Naive thymus-derived CD8-positive, alpha-beta T cell (primary cell): ENCODE results near the gene ST7. TPM values are rescaled to one million over a fixed set of nuclear protein-coding genes. Genes with fewer than 3 reads are reported as not detected.

Experiments used
- ATAC-seq, 2 donors: fragments of 150-1000 bp; cut with Tn5 transposase in 1 of 2; sonication (Bioruptor Pico), chemical (Tn5 transposase) in 1 of 2; 1 replicate in 1 of 2; 2 replicates in 1 of 2; pipeline ENCODE4 v1.10.0; 2021; ENCODE audit warnings: mild to moderate bottlenecking in 2 of 2, moderate library complexity in 2 of 2
- POLR2A ChIA-PET: fragments of 350-600 bp; sonication (Branson Sonifier 250); formaldehyde crosslinking; loops from one replicate; lab custom pipeline; 2021; ENCODE audit warnings: antibody characterized with exemption; lab: Charles Lee
- DNase-seq, 10 donors: peaks; one replicate each; pipeline versions ENCODE4 v3.0.0 to v3.0.0-alpha.2; 2020 to 2022
- H3K27ac Mint-ChIP-seq, 10 donors: one replicate each; pipeline ENCODE4 v1.8.0; 2020 to 2022; ENCODE audit warnings: mild to moderate bottlenecking in 10 of 10, mixed read lengths in 10 of 10, moderate library complexity in 4 of 10, inconsistent platforms in 1 of 10
- H3K27me3 Mint-ChIP-seq, 5 donors: one replicate each; pipeline ENCODE4 v1.8.0; 2021 to 2022; ENCODE audit warnings: mixed read lengths in 5 of 5
- H3K36me3 Mint-ChIP-seq, 3 donors: one replicate each; pipeline ENCODE4 v1.8.0; 2020 to 2022; ENCODE audit warnings: mixed read lengths in 3 of 3, mild to moderate bottlenecking in 2 of 3, inconsistent platforms in 1 of 3
- H3K4me1 Mint-ChIP-seq, 4 donors: one replicate each; pipeline ENCODE4 v1.8.0; 2021 to 2022; ENCODE audit warnings: mixed read lengths in 4 of 4
- H3K4me3 Mint-ChIP-seq, 10 donors: one replicate each; pipeline ENCODE4 v1.8.0; 2020 to 2022; ENCODE audit warnings: mild to moderate bottlenecking in 10 of 10, mixed read lengths in 10 of 10, moderate library complexity in 6 of 10, inconsistent platforms in 1 of 10
- H3K9me3 Mint-ChIP-seq, 9 donors: one replicate each; pipeline ENCODE4 v1.8.0; 2020 to 2022; ENCODE audit warnings: mixed read lengths in 9 of 9, mild to moderate bottlenecking in 3 of 9, inconsistent platforms in 1 of 9, moderate library complexity in 1 of 9
- polyA plus RNA-seq, 3 donors: library from polyadenylated mRNA; unstranded; fragments of 300-500 nt; fragmentation: Illumina TruSeq; gene quantifications; one replicate each; pipeline ENCODE4 v1.2.3, GENCODE V29; 2021
- total RNA-seq, 8 experiments: library from RNA in 2 of 8; stranded (reverse) in 2 of 8; gene quantifications; one replicate each; pipeline ENCODE4 v1.2.3 and lab custom pipeline; 2021 to 2026

Gene ST7
- total and polyA plus RNA-seq, 5 experiments from 2014 or later: 1.3 to 5.3 (median 3.0) TPM

GRCh38 chr7:117143580-117143979 is 190.3 kb downstream of the ST7 start:
- POLR2A ChIA-PET: no interaction called here
- H3K4me3 Mint-ChIP-seq: no peak overlapping the region
- H3K27ac Mint-ChIP-seq: no peak overlapping the region
- DNase-seq: no peak
- H3K27me3 Mint-ChIP-seq: no peaks in the 10 kb centered on the region
- H3K4me1 Mint-ChIP-seq: peaks cover 0 to 3% (median 0%) of the 10 kb centered on the region in 4 donors
- peaks cover under 1 to 9% (median 4%) of the 10 kb centered on the region in 3 donors for H3K36me3 Mint-ChIP-seq
- ATAC-seq: no peak
- H3K9me3 Mint-ChIP-seq: no peaks in the 10 kb centered on the region

- no peaks in the 10 kb centered on the region for H3K9me3 Mint-ChIP-seq
- ATAC-seq (no peak), DNase-seq (no peak)
- no peak overlapping the region for H3K4me3 Mint-ChIP-seq
- POLR2A ChIA-PET: no interaction called here
- peaks cover 2 to 9% (median 4%) of the 10 kb centered on the region in 3 donors for H3K36me3 Mint-ChIP-seq
- H3K27me3 Mint-ChIP-seq: peaks cover 0 to 3% (median 0%) of the 10 kb centered on the region in 5 donors
- H3K4me1 Mint-ChIP-seq: peaks cover 0 to 3% (median 0%) of the 10 kb centered on the region in 4 donors
- H3K27ac Mint-ChIP-seq: no peak overlapping the region
Measured at GRCh38 chr7:117145333-117145732, 192.0 kb downstream of the ST7 start.

- no peak for DNase-seq
- Mint-ChIP-seq H3K4me1 (peaks cover 0 to 6% (median 0%) of the 10 kb centered on the region in 4 donors), H3K27me3 (peaks cover 0 to 10% (median 3%) of the 10 kb centered on the region in 5 donors)
Measured at GRCh38 chr7:117146059-117146458, 192.8 kb downstream of the ST7 start.

GRCh38 chr7:117146511-117146910 is 193.2 kb downstream of the ST7 start:
- no peak for DNase-seq
- H3K27me3 Mint-ChIP-seq: peaks cover 0 to 10% (median 5%) of the 10 kb centered on the region in 5 donors
- POLR2A ChIA-PET: no interaction called here
- no peak overlapping the region for H3K4me3 Mint-ChIP-seq
- H3K27ac Mint-ChIP-seq: no peak overlapping the region
- H3K36me3 Mint-ChIP-seq: peaks cover 2 to 9% (median 7%) of the 10 kb centered on the region in 3 donors
- H3K4me1 Mint-ChIP-seq: peaks cover 0 to 6% (median 0%) of the 10 kb centered on the region in 4 donors
- ATAC-seq: no peak
- no peaks in the 10 kb centered on the region for H3K9me3 Mint-ChIP-seq

More at GRCh38 chr7:117146059-117146458, 192.8 kb downstream of the ST7 start:
- Mint-ChIP-seq H3K27ac (no peak overlapping the region), H3K4me3 (no peak overlapping the region), H3K9me3 (no peaks in the 10 kb centered on the region), H3K36me3 (peaks cover 2 to 9% (median 6%) of the 10 kb centered on the region in 3 donors)
- ATAC-seq: no peak
- POLR2A ChIA-PET: no interaction called here

- Mint-ChIP-seq H3K9me3 (no peaks in the 10 kb centered on the region), H3K27ac (no peak overlapping the region), H3K4me3 (no peak overlapping the region), H3K4me1 (peaks cover 0 to 6% (median 0%) of the 10 kb centered on the region in 4 donors), H3K27me3 (peaks cover 0 to 10% (median 5%) of the 10 kb centered on the region in 5 donors), H3K36me3 (peaks cover 2 to 5% (median 2%) of the 10 kb centered on the region in 3 donors)
- no peak for DNase-seq
- POLR2A ChIA-PET: no interaction called here
- ATAC-seq: no peak
Measured at GRCh38 chr7:117148971-117149370, 195.7 kb downstream of the ST7 start.

GRCh38 chr7:117149692-117150091 is 196.4 kb downstream of the ST7 start:
- H3K27me3 Mint-ChIP-seq: peaks cover 0 to 10% (median 5%) of the 10 kb centered on the region in 5 donors
- H3K9me3 Mint-ChIP-seq: no peaks in the 10 kb centered on the region
- peaks cover 2 to 5% (median 2%) of the 10 kb centered on the region in 3 donors for H3K36me3 Mint-ChIP-seq
- H3K4me3 Mint-ChIP-seq: no peak overlapping the region
- ATAC-seq: no peak
- peaks cover 0 to 6% (median 0%) of the 10 kb centered on the region in 4 donors for H3K4me1 Mint-ChIP-seq
- DNase-seq: no peak
- no peak overlapping the region for H3K27ac Mint-ChIP-seq
- POLR2A ChIA-PET: no interaction called here

GRCh38 chr7:117152213-117153007 is 199.1 kb downstream of the ST7 start:
- Mint-ChIP-seq H3K4me1 (peaks cover 0 to 2% (median 0%) of the 10 kb centered on the region in 4 donors), H3K9me3 (no peaks in the 10 kb centered on the region), H3K4me3 (no peak overlapping the region), H3K27me3 (peaks cover 0 to 10% (median 5%) of the 10 kb centered on the region in 5 donors), H3K36me3 (peaks cover 2 to 5% (median 2%) of the 10 kb centered on the region in 3 donors), H3K27ac (no peak overlapping the region)
- no peak for DNase-seq
- ATAC-seq: no peak
- POLR2A ChIA-PET: no interaction called here

GRCh38 chr7:117153016-117153545 is 199.8 kb downstream of the ST7 start:
- peaks cover 2 to 5% (median 2%) of the 10 kb centered on the region in 3 donors for H3K36me3 Mint-ChIP-seq
- H3K4me1 Mint-ChIP-seq: peaks cover 0 to 2% (median 0%) of the 10 kb centered on the region in 4 donors
- no peak for ATAC-seq
- no peak overlapping the region for H3K4me3 Mint-ChIP-seq
- POLR2A ChIA-PET: no interaction called here
- no peak overlapping the region for H3K27ac Mint-ChIP-seq
- DNase-seq: no peak
- H3K27me3 Mint-ChIP-seq: peaks cover 0 to 10% (median 5%) of the 10 kb centered on the region in 5 donors
- no peaks in the 10 kb centered on the region for H3K9me3 Mint-ChIP-seq

GRCh38 chr7:117154721-117155120 is 201.4 kb downstream of the ST7 start:
- no peaks in the 10 kb centered on the region for H3K9me3 Mint-ChIP-seq
- POLR2A ChIA-PET: no interaction called here
- no peak for DNase-seq
- no peak for ATAC-seq
- H3K27ac Mint-ChIP-seq: no peak overlapping the region
- H3K4me1 Mint-ChIP-seq: peaks cover 0 to 2% (median 0%) of the 10 kb centered on the region in 4 donors
- H3K27me3 Mint-ChIP-seq: peaks cover 0 to 10% (median 5%) of the 10 kb centered on the region in 5 donors
- peaks cover 0 to 5% (median 2%) of the 10 kb centered on the region in 3 donors for H3K36me3 Mint-ChIP-seq
- no peak overlapping the region for H3K4me3 Mint-ChIP-seq

- Mint-ChIP-seq H3K36me3 (peaks cover 0 to 2% (median 2%) of the 10 kb centered on the region in 3 donors), H3K4me3 (no peak overlapping the region), H3K4me1 (no peaks in the 10 kb centered on the region), H3K9me3 (no peaks in the 10 kb centered on the region), H3K27ac (no peak overlapping the region), H3K27me3 (peaks cover 0 to 3% (median under 1%) of the 10 kb centered on the region in 5 donors)
- POLR2A ChIA-PET: no interaction called here
- ATAC-seq (no peak), DNase-seq (no peak)
Measured at GRCh38 chr7:117155694-117156093, 202.4 kb downstream of the ST7 start.

GRCh38 chr7:117157241-117158209 is 204.2 kb downstream of the ST7 start:
- no peak for DNase-seq
- no peaks in the 10 kb centered on the region for H3K36me3 Mint-ChIP-seq
- H3K4me3 Mint-ChIP-seq: no peak overlapping the region
- H3K27ac Mint-ChIP-seq: no peak overlapping the region
- H3K4me1 Mint-ChIP-seq: no peaks in the 10 kb centered on the region
- H3K27me3 Mint-ChIP-seq: no peaks in the 10 kb centered on the region
- no peaks in the 10 kb centered on the region for H3K9me3 Mint-ChIP-seq
- POLR2A ChIA-PET: no interaction called here
- ATAC-seq: no peak

GRCh38 chr7:117158941-117159697 is 205.8 kb downstream of the ST7 start:
- Mint-ChIP-seq H3K27me3 (no peaks in the 10 kb centered on the region), H3K36me3 (no peaks in the 10 kb centered on the region), H3K4me3 (no peak overlapping the region), H3K4me1 (no peaks in the 10 kb centered on the region), H3K27ac (no peak overlapping the region), H3K9me3 (no peaks in the 10 kb centered on the region)
- no peak for ATAC-seq
- DNase-seq: no peak
- POLR2A ChIA-PET: no interaction called here
